Measurements from ENCODE around the gene GMPPA.
A peak's percentile ranks its signal among the peaks of the same experiment; 100 is the strongest.

Gene GMPPA

DNA sequence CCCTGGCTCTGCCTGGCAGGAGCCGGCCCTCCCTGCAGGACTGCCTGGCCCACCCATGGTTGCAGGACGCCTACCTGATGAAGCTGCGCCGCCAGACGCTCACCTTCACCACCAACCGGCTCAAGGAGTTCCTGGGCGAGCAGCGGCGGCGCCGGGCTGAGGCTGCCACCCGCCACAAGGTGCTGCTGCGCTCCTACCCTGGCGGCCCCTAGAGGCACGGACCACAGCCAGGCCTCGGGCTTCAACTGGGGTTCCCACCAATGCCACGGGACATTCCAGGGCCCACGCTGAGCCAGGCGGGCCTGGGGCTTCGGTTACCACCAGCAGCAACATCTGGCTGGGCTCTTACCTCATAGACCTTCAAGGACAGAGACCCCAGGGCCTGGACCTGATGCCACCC is 6.1 kb upstream of the GMPPA start:
- TF ChIP-seq, protein P1, sequence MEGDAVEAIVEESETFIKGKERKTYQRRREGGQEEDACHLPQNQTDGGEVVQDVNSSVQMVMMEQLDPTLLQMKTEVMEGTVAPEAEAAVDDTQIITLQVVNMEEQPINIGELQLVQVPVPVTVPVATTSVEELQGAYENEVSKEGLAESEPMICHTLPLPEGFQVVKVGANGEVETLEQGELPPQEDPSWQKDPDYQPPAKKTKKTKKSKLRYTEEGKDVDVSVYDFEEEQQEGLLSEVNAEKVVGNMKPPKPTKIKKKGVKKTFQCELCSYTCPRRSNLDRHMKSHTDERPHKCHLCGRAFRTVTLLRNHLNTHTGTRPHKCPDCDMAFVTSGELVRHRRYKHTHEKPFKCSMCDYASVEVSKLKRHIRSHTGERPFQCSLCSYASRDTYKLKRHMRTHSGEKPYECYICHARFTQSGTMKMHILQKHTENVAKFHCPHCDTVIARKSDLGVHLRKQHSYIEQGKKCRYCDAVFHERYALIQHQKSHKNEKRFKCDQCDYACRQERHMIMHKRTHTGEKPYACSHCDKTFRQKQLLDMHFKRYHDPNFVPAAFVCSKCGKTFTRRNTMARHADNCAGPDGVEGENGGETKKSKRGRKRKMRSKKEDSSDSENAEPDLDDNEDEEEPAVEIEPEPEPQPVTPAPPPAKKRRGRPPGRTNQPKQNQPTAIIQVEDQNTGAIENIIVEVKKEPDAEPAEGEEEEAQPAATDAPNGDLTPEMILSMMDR (IDR thresholded peaks at IDR 0.05; ENCODE audit: control insufficient read depth, extremely low read depth, insufficient read depth) = no peak
- no peak for DNase-seq (ENCODE audit: low read depth)
- H3K4me3 ChIP-seq (ENCODE audit: low read depth, low read length) = no peak overlapping the region

DNA sequence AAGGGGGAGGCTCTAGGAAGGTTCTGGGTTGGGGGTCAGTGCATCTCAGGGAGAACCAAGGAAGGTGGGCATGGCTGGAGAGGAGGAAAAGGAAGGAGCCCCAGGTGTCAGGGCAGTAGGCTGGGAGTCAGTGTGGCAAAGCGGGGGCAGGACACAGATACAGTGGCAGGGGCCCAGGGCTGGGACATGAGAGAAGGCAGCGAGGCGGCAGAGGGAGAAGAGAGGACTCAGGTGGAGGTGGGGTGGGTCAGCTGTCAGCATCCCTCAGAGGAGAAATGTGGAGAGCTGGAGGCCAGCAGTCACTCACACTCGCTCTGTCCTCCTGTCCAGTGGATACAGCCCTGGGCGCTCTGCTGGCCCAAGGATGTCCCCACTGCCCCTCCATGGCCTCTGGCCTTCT is 5.6 kb upstream of the GMPPA start:
- TF ChIP-seq, protein P1 (IDR thresholded peaks at IDR 0.05; ENCODE audit: control insufficient read depth, extremely low read depth, insufficient read depth) = no peak
- no peak for DNase-seq (ENCODE audit: low read depth)

DNA sequence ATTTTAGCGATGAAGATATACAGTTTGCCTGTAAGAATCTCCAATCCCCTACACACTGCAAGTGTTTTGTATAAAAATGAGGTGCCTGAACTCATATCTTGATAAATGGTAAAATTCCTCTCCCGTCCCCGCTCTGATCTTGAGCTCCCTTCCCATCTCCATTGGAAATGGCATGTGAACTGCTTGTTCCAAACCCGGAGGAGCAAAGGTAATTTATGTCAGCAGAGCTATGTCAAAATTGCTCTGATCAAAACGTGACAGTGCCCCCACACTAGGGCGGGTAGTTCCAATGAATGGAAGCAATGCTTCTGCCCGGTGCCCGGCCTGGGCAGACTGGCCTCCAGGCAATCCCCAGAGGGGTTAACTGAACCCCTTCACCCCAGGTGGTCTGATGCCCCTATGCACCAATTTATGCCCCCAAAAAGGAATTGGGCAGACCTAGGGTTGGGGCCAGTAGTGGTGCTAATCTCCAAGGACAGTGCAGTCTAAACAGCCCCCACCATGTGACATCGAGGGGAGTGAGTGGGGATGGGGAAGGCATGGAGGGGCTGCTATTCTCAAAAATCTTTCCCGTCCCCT is 3.6 kb upstream of the GMPPA start:
- TF ChIP-seq, protein P1 (IDR thresholded peaks at IDR 0.05; ENCODE audit: control insufficient read depth, extremely low read depth, insufficient read depth) = no peak
- no peak overlapping the region for H3K4me3 ChIP-seq (ENCODE audit: low read depth, low read length)
- no peak for DNase-seq (ENCODE audit: low read depth)

More for the DNA sequence above, 5.6 kb upstream of the GMPPA start:
- no peak overlapping the region for H3K4me3 ChIP-seq (ENCODE audit: low read depth, low read length)

DNA sequence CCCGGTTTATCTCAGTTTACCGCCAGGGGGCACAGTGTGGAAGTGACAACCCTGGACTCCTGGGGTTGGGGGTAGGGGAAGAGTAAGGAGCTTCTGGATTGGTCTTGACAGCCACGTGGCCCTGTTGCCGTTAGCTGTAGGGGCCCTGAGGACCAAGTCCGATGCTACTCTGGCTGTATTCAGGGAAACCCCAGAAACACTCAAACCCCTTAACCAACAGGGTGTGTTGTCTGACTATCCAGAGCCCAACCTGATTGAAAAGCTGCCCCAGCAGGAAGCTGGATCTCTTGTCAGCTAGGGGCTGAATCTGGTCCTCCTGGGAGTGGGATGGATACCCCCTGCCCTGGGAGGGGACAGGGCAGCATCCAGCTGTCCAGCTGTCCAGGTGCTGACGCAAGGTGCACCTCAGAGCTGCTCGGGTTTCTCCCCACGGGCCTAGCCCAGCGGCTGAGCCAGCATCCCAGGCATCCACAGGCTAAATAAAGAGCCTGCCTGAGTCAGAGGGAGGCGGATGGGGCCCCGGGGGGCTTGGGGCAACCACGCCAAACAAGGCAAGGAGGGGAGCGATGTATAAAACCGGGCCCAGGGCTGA is 3.1 kb upstream of the GMPPA start:
- TF ChIP-seq, protein P1 (IDR thresholded peaks at IDR 0.05; ENCODE audit: control insufficient read depth, extremely low read depth, insufficient read depth) = peak; percentile 42
- no peak for DNase-seq (ENCODE audit: low read depth)
- H3K4me3 ChIP-seq (ENCODE audit: low read depth, low read length) = no peak overlapping the region

DNA sequence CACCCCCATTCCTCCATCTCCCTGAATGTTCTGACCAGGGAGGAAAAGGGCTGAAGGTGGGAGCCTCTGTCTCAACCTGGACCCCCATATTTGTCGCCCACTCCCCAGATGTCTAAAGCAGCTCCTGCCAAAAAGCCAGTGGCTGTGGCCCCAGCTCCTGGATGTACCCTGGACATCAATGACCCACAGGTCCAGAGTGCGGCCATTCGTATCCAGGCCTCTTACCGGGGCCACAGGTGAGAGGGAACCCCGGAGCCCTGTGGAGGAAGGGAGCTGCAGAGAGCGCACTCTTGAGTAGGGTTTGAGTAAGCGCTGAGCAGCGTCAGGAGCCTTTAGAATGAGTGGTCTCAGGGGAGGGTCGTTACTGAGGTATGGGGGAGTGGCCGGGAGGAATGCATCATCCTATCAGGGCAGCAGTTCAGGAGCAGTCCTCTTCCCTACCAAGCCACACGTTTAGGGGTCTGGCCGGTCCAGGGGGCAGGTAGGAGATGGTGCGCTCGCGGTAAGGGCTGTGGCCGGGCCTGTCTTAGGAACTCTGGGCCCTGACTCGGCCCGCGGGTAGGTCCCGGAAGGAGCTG is 2.4 kb upstream of the GMPPA start:
- H3K4me3 ChIP-seq (ENCODE audit: low read depth, low read length) = no peak overlapping the region
- no peak for DNase-seq (ENCODE audit: low read depth)
- TF ChIP-seq, protein P1 (IDR thresholded peaks at IDR 0.05; ENCODE audit: control insufficient read depth, extremely low read depth, insufficient read depth) = no peak

DNA sequence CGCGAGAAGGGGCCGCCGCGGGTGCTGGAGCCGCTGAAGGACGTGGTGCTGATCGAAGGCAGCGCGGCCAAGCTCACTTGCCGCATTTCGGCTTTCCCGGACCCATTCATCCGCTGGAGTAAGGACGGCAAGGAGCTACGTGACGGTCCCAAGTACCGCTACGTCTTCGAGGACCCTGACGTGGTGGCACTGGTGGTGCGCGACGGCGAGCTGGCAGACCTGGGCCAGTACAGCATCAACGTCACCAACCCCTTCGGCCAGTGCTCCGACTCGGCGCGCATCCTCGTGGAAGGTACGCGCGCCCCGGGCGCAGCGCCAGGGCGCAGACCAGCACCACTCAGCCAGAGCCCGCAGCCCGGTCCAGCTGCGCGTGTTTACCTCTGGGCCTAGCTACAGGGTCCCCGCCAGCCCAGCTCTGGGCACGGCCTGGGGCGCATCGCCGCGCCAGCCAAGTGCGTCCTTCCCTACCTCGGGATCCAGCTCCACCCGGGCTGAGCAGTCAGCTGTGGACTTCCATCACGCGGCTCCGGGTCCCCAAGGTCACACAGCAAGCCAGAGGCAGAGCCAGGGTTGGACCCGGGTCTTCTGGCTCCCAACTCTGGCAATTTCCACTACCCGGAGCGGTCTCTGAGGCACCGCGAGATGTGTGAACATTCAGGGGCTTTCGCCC is 1.7 kb upstream of the GMPPA start:
- DNase-seq (ENCODE audit: low read depth) = no peak
- H3K4me3 ChIP-seq (ENCODE audit: low read depth, low read length) = no peak overlapping the region
- TF ChIP-seq, protein P1 (IDR thresholded peaks at IDR 0.05; ENCODE audit: control insufficient read depth, extremely low read depth, insufficient read depth) = no peak

All from LNCaP clone FGC (cell line).